Stimulated activated naive CD4-positive, alpha-beta T cell (primary cell): ENCODE data around the gene STXBP1.

Experiments
- DNase-seq, 6 experiments: peaks; one replicate each; lab custom pipeline; 2025; lab: John Stamatoyannopoulos, UW

STXBP1 gene

GRCh38 chr9:127715470-127716337 is 103.6 kb downstream of the STXBP1 start, which contains the start of the genes PTRH1 and TTC16:
TSS of gene PTRH1 (minus strand) at chr9:127715663. CDS start at chr9:127715639, 24 bp downstream.
TSS of gene TTC16 (plus strand) at chr9:127716079. CDS start at chr9:127716146, 67 bp downstream.
- DNase-seq = peak; percentile 92 to 99 (median 96)

GRCh38 chr9:127716412-127716811 is 104.3 kb downstream of the STXBP1 start:
- no peak for DNase-seq

- DNase-seq = no peak
These were observed 105.7 kb downstream of the STXBP1 start for GRCh38 chr9:127717766-127718165.

- DNase-seq = peak in 4 of 6 experiments; percentile 5 to 37 (median 12)
These were observed 108.2 kb downstream of the STXBP1 start for GRCh38 chr9:127720031-127720864.

GRCh38 chr9:127720865-127721227 is 108.8 kb downstream of the STXBP1 start:
- DNase-seq = no peak

- DNase-seq = no peak
These were observed 109.3 kb downstream of the STXBP1 start for GRCh38 chr9:127721391-127721821.

- DNase-seq = no peak
These were observed 110.1 kb downstream of the STXBP1 start for GRCh38 chr9:127722055-127722745.

- DNase-seq = no peak
These were observed 110.9 kb downstream of the STXBP1 start for GRCh38 chr9:127723013-127723412.

GRCh38 chr9:127723444-127723843 is 111.4 kb downstream of the STXBP1 start:
- no peak for DNase-seq

GRCh38 chr9:127724012-127724411 is 111.9 kb downstream of the STXBP1 start:
- no peak for DNase-seq

GRCh38 chr9:127726871-127727270 is 114.8 kb downstream of the STXBP1 start:
- DNase-seq = no peak

GRCh38 chr9:127728808-127729207 is 116.7 kb downstream of the STXBP1 start:
- no peak for DNase-seq

- DNase-seq = no peak
These were observed 117.6 kb downstream of the STXBP1 start for GRCh38 chr9:127729522-127730256.

GRCh38 chr9:127730262-127730661 is 118.2 kb downstream of the STXBP1 start:
- no peak for DNase-seq

GRCh38 chr9:127730799-127731410 is 118.8 kb downstream of the STXBP1 start:
- no peak for DNase-seq

GRCh38 chr9:127731938-127732337 is 119.9 kb downstream of the STXBP1 start:
- DNase-seq = no peak

GRCh38 chr9:127732444-127732843 is 120.4 kb downstream of the STXBP1 start:
- DNase-seq = no peak

- DNase-seq = no peak
These were observed 121.5 kb downstream of the STXBP1 start for GRCh38 chr9:127733614-127734013.

- DNase-seq = no peak
These were observed 122.2 kb downstream of the STXBP1 start for GRCh38 chr9:127734247-127734746.

- DNase-seq = peak; percentile 97 to 99 (median 98)
These were observed 122.9 kb downstream of the STXBP1 start, which contains the start of gene TOR2A for GRCh38 chr9:127734747-127735529. TSS of gene TOR2A (minus strand) at chr9:127735294. CDS start at chr9:127735270, 24 bp downstream.
